Stimulated activated effector memory CD8-positive, alpha-beta T cell treated with anti-CD3 and anti-CD28 coated beads, Interleukin-12 subunit alpha, Interleukin-12 subunit beta, amount 100 ng/mL, for 72 hours (primary cell): ENCODE results near the gene MYEOV.

Experiments
- ATAC-seq: fragments of 150-1000 bp; cut with Tn5 transposase; 2 replicates; pipeline ENCODE4 v1.10.0; 2021
- DNase-seq, 2 donors: peaks; one replicate each; pipeline ENCODE4 v3.0.0; 2021 to 2022; ENCODE audit warnings: low spot score in 2 of 2
- H3K27ac Mint-ChIP-seq: one replicate; pipeline ENCODE4 v1.8.0; 2022; ENCODE audit warnings: mild to moderate bottlenecking, mixed read lengths
- H3K36me3 Mint-ChIP-seq: one replicate; pipeline ENCODE4 v1.8.0; 2022; ENCODE audit warnings: mild to moderate bottlenecking, mixed read lengths
- H3K4me1 Mint-ChIP-seq: one replicate; pipeline ENCODE4 v1.8.0; 2022; ENCODE audit warnings: mixed read lengths
- H3K4me3 Mint-ChIP-seq: one replicate; pipeline ENCODE4 v1.8.0; 2022; ENCODE audit warnings: mild to moderate bottlenecking, mixed read lengths
- H3K9me3 Mint-ChIP-seq: one replicate; pipeline ENCODE4 v1.8.0; 2022; ENCODE audit warnings: mixed read lengths

MYEOV gene

GRCh38 chr11:69310351-69310750 is 16.4 kb downstream of the MYEOV start:
- Mint-ChIP-seq H3K4me1 (peaks cover 41% of the 10 kb centered on the region), H3K36me3 (no peaks in the 10 kb centered on the region), H3K9me3 (no peaks in the 10 kb centered on the region), H3K4me3 (no peak overlapping the region), H3K27ac (no peak overlapping the region)
- ATAC-seq (no peak), DNase-seq (no peak)

DNA sequence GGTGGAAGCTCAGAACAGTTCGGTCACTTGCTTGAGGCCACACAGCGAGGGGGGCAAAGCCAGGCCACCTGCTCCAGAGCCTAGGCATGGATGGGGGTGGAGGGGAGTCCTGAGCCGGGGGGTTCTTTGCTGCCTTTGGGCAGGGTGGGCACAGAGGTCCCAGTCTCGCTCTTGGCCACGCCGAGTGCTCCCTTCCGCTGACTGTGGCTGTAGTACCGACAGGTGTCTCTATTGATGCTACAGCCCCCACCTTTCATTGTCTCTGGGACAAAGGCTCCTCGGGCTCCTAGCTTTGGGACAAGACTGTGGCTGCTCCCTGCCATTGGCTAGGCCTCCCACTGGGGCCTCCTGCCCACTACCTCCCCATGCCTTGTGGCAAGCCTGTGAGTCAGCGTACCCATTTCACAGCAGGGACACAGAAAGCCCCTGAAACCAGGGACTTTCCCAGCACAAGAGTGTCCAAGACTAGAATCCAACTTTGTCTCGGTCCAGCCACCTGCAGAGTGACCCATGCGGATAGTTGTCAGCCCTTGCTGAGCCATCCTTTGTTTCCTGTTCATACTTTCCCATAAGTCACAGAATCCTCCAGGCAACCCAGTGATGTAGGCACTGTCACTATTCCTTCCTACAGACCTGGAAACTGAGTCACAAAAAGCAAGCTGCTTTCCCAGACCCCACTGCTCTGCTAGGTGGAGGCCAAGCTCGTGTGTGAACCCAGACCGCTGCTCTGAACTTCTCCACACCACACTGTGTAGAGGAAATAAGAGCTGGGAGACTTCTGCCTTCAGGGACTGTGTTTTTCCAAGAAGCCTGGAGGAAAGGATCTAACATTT is 17.2 kb downstream of the MYEOV start:
- DNase-seq, result no peak
- peak overlapping the region; percentile 50 for H3K4me3 Mint-ChIP-seq
- peak overlapping the region; percentile 89 for H3K27ac Mint-ChIP-seq
- H3K36me3 Mint-ChIP-seq, result no peaks in the 10 kb centered on the region
- peak; percentile 79 for ATAC-seq
- H3K4me1 Mint-ChIP-seq, result peaks cover 41% of the 10 kb centered on the region
- H3K9me3 Mint-ChIP-seq, result no peaks in the 10 kb centered on the region

GRCh38 chr11:69311767-69312385 is 17.9 kb downstream of the MYEOV start:
- H3K4me1 Mint-ChIP-seq, result peaks cover 42% of the 10 kb centered on the region
- H3K4me3 Mint-ChIP-seq, result peak overlapping the region; percentile 50
- H3K27ac Mint-ChIP-seq, result peak overlapping the region; percentile 89
- no peak for DNase-seq
- no peaks in the 10 kb centered on the region for H3K36me3 Mint-ChIP-seq
- no peaks in the 10 kb centered on the region for H3K9me3 Mint-ChIP-seq
- no peak for ATAC-seq

DNA sequence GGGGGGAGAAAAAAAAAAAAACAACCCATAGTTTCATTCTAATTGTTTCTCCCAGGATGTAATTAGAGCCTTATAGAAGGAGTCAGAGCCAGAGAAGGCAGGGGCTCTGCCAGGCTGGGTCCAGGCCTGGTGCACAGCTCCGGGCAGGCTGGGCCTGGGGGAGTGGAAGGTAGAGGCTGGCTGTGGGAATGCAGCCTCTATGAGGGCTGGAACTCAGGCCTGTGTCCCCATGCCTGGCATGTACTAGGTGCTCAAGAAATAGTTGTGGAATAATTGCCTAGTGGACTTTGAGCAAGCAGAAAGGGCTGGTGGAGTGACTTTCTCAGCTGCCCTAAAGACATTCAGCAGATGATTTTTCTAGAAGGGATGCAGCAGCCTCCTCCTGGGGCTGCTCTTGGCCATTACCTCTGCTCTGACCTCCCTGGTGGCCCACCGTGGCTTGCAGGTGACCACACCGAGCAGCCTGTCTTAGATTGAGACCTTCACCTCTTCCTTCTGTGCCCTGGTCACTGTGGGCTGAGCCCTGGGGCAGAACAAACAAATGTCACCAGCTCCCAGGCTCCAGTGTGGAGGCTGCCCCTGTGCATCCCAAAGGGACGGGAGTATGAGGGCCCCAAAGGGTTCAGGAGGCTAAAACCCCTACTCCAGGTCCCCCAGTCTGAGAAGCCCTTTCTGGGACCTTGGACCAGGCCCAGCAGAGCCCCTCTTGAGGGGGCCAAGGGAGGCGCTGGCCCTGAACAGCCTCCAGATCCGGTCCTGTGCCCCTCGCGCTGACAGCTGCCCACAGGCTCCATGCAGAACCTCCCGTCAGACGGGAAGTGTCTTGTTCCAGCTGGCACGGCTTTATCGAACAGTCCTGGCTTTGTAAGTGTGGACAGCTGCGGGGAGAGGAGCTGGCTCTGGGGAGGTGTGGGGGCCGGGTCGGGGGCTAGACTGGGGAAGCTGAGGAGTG is 18.8 kb downstream of the MYEOV start:
- peaks cover 51% of the 10 kb centered on the region for H3K4me1 Mint-ChIP-seq
- peak overlapping the region; percentile 50 for H3K4me3 Mint-ChIP-seq
- H3K36me3 Mint-ChIP-seq, result no peaks in the 10 kb centered on the region
- H3K9me3 Mint-ChIP-seq, result no peaks in the 10 kb centered on the region
- no peak for DNase-seq
- peak overlapping the region; percentile 89 for H3K27ac Mint-ChIP-seq
- no peak for ATAC-seq

- Mint-ChIP-seq H3K9me3 (no peaks in the 10 kb centered on the region), H3K4me1 (peaks cover 42% of the 10 kb centered on the region), H3K4me3 (no peak overlapping the region), H3K36me3 (no peaks in the 10 kb centered on the region), H3K27ac (no peak overlapping the region)
- DNase-seq, result no peak
- ATAC-seq, result no peak
These were observed 20.0 kb downstream of the MYEOV start for GRCh38 chr11:69313992-69314391.

DNA sequence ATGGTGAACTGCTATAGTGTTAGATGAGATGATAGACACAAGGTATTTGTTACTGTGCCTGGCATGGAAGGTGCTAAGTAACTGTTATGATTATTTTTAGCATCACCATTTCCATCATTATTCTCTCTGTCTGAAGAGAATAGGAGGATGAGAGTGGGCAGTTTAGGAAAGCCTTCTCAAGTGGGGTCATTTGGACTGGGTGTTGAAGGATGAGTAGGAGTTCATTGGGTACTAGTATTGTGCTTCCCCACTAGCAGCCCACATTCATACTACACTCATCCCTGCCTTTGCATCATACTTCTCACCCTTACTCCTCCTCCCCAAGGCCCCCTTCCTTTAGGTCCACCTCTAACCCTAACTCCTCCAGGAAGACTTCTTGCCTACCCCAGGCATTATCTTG is 20.6 kb downstream of the MYEOV start:
- H3K4me1 Mint-ChIP-seq, result peaks cover 38% of the 10 kb centered on the region
- DNase-seq (no peak), ATAC-seq (no peak)
- H3K27ac Mint-ChIP-seq, result no peak overlapping the region
- no peaks in the 10 kb centered on the region for H3K9me3 Mint-ChIP-seq
- no peaks in the 10 kb centered on the region for H3K36me3 Mint-ChIP-seq
- no peak overlapping the region for H3K4me3 Mint-ChIP-seq

DNA sequence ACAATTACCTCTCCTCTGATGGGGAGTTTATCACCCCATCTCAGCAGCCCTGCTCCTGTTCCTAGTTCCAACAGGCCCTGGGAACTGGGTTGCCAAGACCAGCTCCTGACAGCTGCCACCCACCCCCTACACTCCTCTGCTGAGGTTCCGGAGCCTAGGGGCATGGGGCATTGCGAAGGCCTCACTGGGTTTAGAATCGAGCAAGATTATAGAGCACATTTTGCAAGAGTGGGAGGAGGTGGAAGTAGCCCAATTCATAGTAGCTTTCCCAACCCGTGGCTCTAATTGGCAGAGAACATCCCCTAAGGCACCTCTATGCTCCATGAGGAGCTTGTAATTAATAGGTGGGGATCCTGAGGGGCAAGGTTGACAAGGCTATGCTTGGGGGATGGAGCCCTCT is 23.0 kb downstream of the MYEOV start:
- Mint-ChIP-seq H3K27ac (no peak overlapping the region), H3K36me3 (no peaks in the 10 kb centered on the region), H3K4me1 (peaks cover 20% of the 10 kb centered on the region), H3K9me3 (no peaks in the 10 kb centered on the region), H3K4me3 (no peak overlapping the region)
- no peak for ATAC-seq
- DNase-seq, result no peak

GRCh38 chr11:69317401-69318092 is 23.6 kb downstream of the MYEOV start:
- Mint-ChIP-seq H3K36me3 (no peaks in the 10 kb centered on the region), H3K4me1 (peaks cover 14% of the 10 kb centered on the region), H3K9me3 (no peaks in the 10 kb centered on the region), H3K4me3 (no peak overlapping the region), H3K27ac (no peak overlapping the region)
- DNase-seq, result no peak
- ATAC-seq, result no peak

GRCh38 chr11:69318093-69318420 is 24.1 kb downstream of the MYEOV start:
- H3K36me3 Mint-ChIP-seq, result no peaks in the 10 kb centered on the region
- H3K4me3 Mint-ChIP-seq, result no peak overlapping the region
- DNase-seq (no peak), ATAC-seq (no peak)
- no peaks in the 10 kb centered on the region for H3K9me3 Mint-ChIP-seq
- no peak overlapping the region for H3K27ac Mint-ChIP-seq
- H3K4me1 Mint-ChIP-seq, result peaks cover 13% of the 10 kb centered on the region

DNA sequence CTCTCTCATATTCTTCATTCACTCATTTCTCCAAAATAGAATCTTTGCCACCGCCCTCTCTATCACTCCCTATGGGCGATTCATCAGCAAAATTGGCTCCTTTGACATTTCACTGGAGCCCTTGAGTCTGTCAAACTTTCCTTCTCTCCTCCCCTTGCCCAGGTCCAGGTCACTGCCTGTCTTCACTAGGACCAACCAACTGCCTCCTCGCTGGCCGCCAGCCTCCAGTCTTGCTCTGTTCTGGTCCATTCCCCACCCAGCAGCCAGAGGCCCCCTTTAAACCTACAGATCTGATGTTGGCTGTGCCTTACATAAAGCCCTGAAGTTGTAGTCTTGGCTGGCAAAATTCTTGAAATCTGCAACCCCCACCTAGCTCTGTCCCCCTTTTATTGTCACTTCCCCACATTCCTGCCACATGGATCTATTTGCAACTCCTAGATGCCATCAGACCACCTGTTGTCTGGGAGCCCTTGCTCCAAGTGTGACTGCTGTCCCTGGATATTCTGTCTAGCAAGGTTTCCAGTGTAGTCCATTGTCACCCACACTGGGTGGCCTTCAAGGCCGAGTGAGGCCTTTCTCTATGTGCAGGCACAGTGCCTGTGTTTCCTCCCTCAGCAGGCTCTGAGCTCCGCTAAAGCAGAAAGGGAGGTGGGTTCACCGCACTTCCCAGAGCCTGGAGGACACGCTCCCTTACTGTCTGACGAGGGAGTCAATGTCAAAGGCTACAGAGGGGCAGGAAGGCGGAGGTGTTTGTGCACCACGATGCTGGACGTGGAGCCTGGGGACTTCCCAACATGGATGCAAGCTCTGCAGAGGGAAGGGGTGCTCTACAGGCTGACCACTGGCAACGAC is 25.5 kb downstream of the MYEOV start:
- Mint-ChIP-seq H3K4me1 (peaks cover 13% of the 10 kb centered on the region), H3K36me3 (no peaks in the 10 kb centered on the region), H3K4me3 (no peak overlapping the region), H3K27ac (no peak overlapping the region), H3K9me3 (no peaks in the 10 kb centered on the region)
- ATAC-seq (no peak), DNase-seq (no peak)

- Mint-ChIP-seq H3K9me3 (no peaks in the 10 kb centered on the region), H3K4me1 (peaks cover 13% of the 10 kb centered on the region), H3K4me3 (no peak overlapping the region), H3K36me3 (no peaks in the 10 kb centered on the region), H3K27ac (no peak overlapping the region)
- DNase-seq, result no peak
- ATAC-seq, result no peak
These were observed 26.4 kb downstream of the MYEOV start for GRCh38 chr11:69320326-69320725.

DNA sequence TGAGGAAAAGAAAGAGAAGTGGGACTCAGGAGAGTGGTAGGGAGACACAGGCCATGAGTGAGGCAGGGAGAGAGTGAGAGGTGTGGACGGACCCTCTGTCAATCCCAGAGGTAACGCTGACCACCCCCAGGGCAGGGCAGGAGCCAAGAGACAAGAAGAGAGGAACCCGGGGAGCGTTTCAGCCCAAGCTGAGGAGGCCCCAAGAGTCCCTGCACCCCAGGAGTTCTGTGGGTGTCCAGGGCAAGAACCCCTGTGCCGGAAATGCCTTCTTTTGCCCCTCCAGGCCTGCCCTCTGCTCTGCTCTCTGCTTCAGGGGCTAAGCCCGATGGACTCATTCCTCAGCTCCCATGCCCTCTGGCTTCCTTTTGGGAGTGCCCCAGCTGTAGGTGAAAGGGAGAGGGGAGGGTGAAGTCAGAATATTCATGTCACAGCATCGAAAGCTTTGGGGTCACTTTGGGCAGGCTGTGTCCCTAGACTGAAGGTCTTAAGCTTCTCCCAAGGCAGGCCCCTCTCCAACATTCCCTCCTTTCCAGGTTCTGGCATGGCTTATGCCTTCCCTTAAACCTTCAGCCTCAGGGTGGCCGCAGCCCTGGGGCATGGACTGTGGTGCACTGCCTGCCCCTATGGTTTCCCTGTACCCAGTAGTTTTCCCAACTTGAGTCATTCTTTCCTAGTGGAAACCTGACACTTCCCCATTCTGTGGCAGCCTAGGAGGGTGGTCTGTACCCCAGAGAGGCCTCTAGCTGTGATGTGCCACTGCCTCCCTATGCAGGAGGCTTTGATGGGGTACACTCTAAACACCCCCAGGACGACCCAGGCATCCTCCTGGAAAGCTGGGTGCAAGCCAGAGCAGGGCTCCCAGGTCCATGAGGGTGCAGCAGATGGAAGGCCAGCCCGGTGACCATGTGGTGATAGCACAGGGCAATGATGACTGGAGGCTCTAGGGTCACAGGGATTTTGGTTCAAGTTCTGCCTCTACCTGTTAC is 27.1 kb downstream of the MYEOV start:
- Mint-ChIP-seq H3K27ac (no peak overlapping the region), H3K36me3 (no peaks in the 10 kb centered on the region), H3K4me3 (no peak overlapping the region), H3K4me1 (peaks cover 13% of the 10 kb centered on the region), H3K9me3 (no peaks in the 10 kb centered on the region)
- ATAC-seq, result no peak
- no peak for DNase-seq

DNA sequence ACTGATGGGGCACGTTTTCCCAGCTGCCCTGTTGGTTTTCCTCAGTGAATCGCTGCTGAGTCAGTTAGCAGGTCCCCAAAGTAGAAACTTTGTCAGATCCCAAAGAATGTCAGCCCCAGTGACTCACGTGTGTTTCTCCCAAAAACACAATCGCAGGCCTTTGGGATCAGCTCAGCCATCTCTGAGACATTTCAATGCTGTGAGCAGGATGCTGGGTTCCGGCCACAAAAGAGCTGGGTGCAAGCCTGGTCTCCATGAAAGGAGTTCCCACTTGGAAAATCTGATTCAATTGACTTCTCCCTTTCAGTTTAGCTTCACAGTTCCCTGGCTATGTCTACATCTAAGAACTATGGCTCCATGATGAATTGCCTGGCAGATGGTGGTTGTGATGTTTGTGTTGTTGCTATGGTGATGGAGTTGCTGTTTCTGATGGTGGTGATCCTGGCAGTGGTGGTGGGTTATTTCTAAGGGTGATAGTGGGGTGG is 28.0 kb downstream of the MYEOV start:
- Mint-ChIP-seq H3K4me3 (no peak overlapping the region), H3K27ac (no peak overlapping the region), H3K9me3 (no peaks in the 10 kb centered on the region), H3K36me3 (no peaks in the 10 kb centered on the region), H3K4me1 (peaks cover 12% of the 10 kb centered on the region)
- no peak for ATAC-seq
- no peak for DNase-seq
